Kasumi-1 (cell line): ENCODE measurements around the gene SDF4.

Experiments used
- DNase-seq, 2 experiments: peaks; one replicate each; lab custom pipeline; 2025; lab: John Stamatoyannopoulos, UW

Gene SDF4

DNA sequence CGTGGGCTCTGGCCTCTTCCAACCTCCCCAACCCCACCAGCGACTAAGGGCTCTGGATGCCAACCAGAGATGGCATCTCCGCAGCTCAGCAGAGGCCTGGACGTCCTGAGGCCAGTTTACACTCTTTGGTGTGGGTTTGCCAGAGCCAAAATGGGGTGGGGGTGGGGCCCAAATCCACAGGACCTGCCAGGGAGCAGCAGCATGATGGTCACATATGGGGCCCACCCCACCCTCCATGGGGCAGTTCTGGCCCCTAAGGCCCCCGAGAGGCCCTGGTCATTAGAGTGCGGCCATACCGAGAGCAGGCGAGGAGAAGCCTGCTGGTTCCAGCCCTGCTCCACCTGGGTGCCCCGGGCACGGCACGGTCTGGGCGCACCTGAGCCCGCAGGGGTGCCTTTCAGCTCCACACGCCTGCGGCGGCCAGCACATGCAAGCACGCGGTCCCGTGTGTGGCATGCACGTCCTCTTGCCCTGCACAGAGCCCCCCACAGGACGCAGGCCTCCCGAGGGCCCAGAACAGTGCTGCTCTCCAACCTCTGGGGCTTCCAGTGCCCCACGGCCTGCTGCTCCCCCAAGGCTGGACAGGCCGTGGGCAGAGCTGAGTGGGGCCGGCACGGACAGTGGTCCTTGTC is 9.9 kb upstream of the SDF4 start:
- no peak for DNase-seq

GRCh38 chr1:1240822-1241587 is 9.2 kb upstream of the SDF4 start:
- peak; percentile 30 to 35 for DNase-seq

- no peak for DNase-seq
These were observed 8.5 kb upstream of the SDF4 start for GRCh38 chr1:1240348-1240732.

DNA sequence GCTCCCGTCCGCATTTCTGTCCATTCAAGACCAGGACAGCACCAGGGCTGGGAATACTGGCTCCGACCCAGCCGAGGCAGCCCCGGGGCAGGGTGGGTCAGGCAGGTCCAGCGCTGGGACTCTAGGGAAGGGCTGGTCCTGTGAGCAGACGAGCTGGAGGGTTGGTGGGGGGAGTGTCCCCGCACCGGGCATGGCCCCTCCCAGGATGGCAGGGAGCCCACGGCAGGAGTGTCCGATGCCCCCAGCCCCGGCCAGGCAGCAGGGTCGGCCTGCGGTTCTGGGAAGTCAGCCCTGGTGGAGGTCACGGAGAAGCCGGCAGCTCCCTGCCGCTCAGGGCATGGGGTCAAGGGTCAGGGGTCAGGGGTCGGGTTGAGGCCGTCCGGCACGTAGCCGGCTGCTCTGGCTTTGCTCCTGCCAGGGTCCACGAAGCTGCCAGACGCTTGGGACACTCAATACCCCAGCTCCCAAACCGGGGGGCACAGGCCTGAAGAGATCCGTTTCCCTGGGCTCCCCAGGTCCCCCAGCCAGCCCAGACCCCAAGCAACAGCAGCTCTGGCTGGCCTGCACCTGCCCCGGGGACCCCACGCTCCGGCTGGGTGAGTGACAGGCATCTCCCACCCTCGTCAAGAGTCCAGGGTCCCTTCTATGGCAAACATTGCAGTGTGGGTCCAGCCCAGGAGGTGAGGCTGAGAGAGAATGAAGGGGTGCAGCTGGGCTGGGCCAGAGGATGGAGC is 8.0 kb upstream of the SDF4 start:
- DNase-seq: no peak

GRCh38 chr1:1239227-1239613 is 7.4 kb upstream of the SDF4 start:
- no peak for DNase-seq

DNA sequence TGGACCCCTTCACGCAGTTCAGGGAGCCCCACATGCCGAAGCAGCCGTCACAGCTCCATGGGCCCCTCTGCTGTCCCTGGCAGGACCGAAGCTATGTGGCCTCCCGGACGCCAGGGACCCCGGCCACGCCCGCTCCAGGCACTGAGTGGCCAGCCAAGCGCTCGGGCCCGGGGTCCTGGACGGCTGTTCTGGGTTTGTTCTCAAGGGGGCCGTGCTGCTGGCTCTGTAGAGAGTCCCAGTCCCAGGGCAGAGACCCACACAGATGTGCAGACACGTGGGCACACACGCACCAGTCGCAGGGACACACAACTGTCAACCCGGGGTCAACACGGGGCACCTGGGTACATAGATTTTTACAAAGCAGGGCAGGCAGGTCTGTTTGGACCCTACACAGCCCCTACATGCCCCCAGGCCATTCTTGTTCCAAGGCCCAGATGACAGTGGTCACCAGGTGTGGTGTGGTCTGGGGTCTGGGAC is 6.9 kb upstream of the SDF4 start:
- DNase-seq: no peak

- peak in 1 of 2 experiments; percentile 8 for DNase-seq
These were observed 6.3 kb upstream of the SDF4 start for GRCh38 chr1:1237874-1238701.

- DNase-seq: no peak
These were observed 5.4 kb upstream of the SDF4 start for GRCh38 chr1:1236945-1237873.

GRCh38 chr1:1236176-1236763 is 4.5 kb upstream of the SDF4 start:
- no peak for DNase-seq

- no peak for DNase-seq
These were observed 3.4 kb upstream of the SDF4 start for GRCh38 chr1:1235016-1235744.

DNA sequence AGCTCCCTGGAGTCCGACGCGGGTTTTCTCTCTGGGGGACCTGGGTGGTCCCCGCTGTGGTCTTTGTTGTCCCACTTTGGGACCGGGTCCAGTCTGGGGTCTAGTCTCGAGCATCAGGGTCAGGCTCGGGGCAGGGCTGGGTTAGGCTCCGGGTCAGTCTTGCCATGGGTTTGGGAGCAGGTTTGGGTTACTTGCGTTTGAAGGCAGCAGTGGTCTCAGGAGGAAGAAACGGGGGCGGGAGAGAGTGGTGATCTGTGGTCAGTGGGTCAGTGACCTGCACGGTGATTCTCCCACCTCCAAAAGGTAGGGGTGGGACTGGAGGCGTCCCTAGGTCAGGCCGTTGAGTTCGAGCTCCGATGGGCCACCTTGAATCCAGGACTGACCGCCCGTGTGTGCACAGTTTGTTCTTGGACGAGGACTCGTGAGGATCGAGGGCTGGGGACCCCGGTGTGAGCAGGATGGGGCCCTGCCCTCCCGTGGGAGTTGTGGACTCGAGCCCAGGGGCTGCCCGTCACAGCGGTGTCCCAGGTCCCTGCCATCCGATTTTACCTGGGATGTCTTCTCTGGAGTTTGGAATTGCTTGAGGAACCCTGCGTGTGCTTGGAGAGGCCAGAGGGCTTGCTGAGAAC is 2.5 kb upstream of the SDF4 start:
- no peak for DNase-seq

GRCh38 chr1:1233567-1233892 is 1.7 kb upstream of the SDF4 start:
- DNase-seq: no peak

DNA sequence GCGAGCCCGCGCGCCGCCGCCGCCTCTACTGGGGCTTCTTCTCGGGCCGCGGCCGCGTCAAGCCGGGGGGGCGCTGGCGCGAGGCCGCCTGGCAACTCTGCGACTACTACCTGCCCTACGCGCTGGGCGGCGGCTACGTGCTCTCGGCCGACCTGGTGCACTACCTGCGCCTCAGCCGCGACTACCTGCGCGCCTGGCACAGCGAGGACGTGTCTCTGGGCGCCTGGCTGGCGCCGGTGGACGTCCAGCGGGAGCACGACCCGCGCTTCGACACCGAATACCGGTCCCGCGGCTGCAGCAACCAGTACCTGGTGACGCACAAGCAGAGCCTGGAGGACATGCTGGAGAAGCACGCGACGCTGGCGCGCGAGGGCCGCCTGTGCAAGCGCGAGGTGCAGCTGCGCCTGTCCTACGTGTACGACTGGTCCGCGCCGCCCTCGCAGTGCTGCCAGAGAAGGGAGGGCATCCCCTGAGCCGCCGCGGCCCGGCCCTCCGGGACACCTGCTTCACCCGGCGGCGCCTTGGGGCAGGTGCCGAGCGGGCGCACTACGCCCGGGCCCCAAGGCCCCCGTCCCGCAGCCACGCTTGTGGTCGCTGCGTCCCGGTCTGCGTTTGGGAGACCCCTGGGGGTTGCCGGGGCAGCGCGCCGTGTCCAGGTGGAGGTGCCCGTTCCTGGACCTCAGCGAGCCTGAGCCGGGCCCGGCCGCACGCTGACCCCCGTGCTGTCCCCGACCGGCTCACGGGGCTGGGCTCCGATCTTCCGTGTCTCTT is 1.2 kb upstream of the SDF4 start:
- DNase-seq: no peak

DNA sequence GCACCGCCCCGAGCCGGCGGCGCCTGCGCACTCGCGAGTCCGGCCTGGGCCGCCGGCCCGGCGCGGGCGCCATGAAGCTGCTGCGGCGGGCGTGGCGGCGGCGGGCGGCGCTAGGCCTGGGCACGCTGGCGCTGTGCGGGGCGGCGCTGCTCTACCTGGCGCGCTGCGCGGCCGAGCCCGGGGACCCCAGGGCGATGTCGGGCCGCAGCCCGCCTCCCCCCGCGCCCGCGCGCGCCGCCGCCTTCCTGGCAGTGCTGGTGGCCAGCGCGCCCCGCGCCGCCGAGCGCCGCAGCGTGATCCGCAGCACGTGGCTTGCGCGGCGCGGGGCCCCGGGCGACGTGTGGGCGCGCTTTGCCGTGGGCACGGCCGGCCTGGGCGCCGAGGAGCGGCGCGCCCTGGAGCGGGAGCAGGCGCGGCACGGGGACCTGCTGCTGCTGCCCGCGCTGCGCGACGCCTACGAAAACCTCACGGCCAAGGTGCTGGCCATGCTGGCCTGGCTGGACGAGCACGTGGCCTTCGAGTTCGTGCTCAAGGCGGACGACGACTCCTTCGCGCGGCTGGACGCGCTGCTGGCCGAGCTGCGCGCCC is 501 bp upstream of the SDF4 start, which contains the start of gene B3GALT6:
TSS of gene B3GALT6 (plus strand) at position 30 of the 588 bp plus-strand sequence. CDS start at position 72, 42 bp downstream.
- no peak for DNase-seq

DNA sequence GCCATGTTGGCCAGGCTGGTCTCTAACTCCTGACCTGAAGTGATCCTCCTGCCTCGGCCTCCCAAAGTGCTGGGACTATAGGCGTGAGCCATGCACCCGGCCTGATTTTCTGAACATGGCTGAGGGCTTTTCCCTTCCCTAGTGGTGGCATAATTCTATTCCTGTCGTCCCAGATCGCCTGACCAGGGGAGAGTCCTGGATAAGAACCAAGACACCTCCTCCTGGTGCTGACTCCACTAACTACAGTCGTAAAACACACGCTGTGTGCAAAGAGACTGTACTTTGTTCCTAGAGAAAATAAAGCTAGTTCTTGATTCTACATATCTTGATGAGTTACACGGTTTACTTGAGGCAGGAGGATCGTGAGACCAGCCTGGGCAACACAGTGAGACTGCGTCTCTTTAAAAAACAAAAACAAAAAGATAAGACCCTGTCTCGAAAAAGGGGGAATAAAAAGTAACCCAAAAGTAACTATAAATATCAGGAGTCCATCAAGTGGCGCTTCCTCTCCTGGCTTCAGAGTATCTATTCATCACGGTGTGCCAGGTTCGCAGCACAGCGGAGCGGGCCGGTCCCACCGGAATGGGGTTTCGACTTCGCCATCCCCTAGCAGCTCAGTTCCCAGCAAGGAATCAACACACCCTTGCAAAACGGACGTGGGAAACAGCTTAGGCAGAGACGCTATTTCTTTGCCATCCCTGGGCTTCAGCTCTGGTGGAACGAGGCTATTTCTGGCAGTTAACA is 973 bp downstream of the SDF4 start:
- DNase-seq: peak; percentile 40 to 42

DNA sequence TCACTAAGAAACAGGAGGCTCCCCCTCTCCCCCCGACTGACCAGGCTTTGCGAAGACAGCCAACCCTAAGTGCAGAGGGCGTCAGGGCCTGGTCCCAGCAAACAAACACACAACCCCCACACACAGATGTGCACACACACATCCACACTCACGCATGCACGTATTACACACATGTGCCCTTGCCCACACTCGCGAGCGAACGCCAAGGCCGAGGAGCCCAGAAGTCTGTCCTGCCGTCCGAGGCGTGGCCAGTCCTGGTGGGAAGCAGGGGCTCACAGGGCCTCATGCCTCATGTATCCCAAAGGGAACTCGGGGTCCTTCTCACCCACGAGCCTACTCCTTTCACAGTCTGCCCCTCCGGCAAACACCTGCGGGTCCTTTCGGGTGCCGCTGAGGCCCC is 2.0 kb downstream of the SDF4 start:
- DNase-seq: no peak

- DNase-seq: no peak
These were observed 3.0 kb downstream of the SDF4 start for GRCh38 chr1:1228596-1229321.
